Muscle layer of duodenum (tissue), 2 donors: ENCODE data around the gene SPATS1.

ENCODE experiments used
- H3K27ac ChIP-seq: one replicate; pipeline ENCODE4 v1.7.0; 2013; ENCODE audit warnings: mild to moderate bottlenecking, low read length
- H3K27me3 ChIP-seq: one replicate; pipeline ENCODE4 v1.7.0; 2013; ENCODE audit warnings: low read depth, mild to moderate bottlenecking, control low read depth, low read length
- H3K36me3 ChIP-seq, 2 donors: one replicate each; pipeline ENCODE4 v1.7.0; 2013; ENCODE audit warnings: low read length in 2 of 2, control low read depth in 1 of 2, mild to moderate bottlenecking in 1 of 2; ENCODE audit not compliant: insufficient read depth in 2 of 2, control insufficient read depth in 1 of 2
- H3K4me1 ChIP-seq, 2 donors: one replicate each; pipeline ENCODE4 v1.7.0; 2013; ENCODE audit warnings: low read length in 2 of 2, mild to moderate bottlenecking in 2 of 2, control low read depth in 1 of 2, moderate library complexity in 1 of 2; ENCODE audit not compliant: insufficient read depth in 2 of 2, control insufficient read depth in 1 of 2
- H3K4me3 ChIP-seq, 2 donors: one replicate each; pipeline ENCODE4 v1.7.0; 2013; ENCODE audit warnings: low read length in 2 of 2, low read depth in 1 of 2, mild to moderate bottlenecking in 1 of 2
- H3K9me3 ChIP-seq, 2 donors: one replicate each; pipeline ENCODE4 v1.7.0; 2013; ENCODE audit warnings: low read length in 2 of 2, control low read depth in 1 of 2, mild to moderate bottlenecking in 1 of 2; ENCODE audit not compliant: control insufficient read depth in 1 of 2
- donor health status: healthy.

SPATS1 gene

GRCh38 chr6:44342489-44342888 is at the start of gene SPATS1:
Gene SPATS1 (plus strand): TSS chr6:44342650. CDS start chr6:44343096, 446 bp downstream.
- no peaks in the 10 kb centered on the region for H3K36me3 ChIP-seq
- no peaks in the 10 kb centered on the region for H3K9me3 ChIP-seq
- no peaks in the 10 kb centered on the region for H3K4me1 ChIP-seq
- peak within 1 kb of the TSS in 1 of 2 donors; percentile 27 for H3K4me3 ChIP-seq
- H3K27ac ChIP-seq: no peak within 1 kb of the TSS
- peaks cover 15% of the 10 kb centered on the region for H3K27me3 ChIP-seq

- Histone ChIP-seq H3K36me3 (no peaks in the 10 kb centered on the region), H3K9me3 (no peaks in the 10 kb centered on the region), H3K4me1 (peaks cover 2 to 10% of the 10 kb centered on the region in 2 donors), H3K4me3 (no peak overlapping the region), H3K27ac (no peak overlapping the region), H3K27me3 (peaks cover 52% of the 10 kb centered on the region)
These were observed 49.6 kb upstream of the SPATS1 start for GRCh38 chr6:44292661-44293365.

GRCh38 chr6:44294832-44295791 is 47.3 kb upstream of the SPATS1 start:
- Histone ChIP-seq H3K4me1 (peaks cover 2 to 13% of the 10 kb centered on the region in 2 donors), H3K27me3 (peaks cover 55% of the 10 kb centered on the region), H3K27ac (no peak overlapping the region), H3K9me3 (no peaks in the 10 kb centered on the region), H3K4me3 (no peak overlapping the region), H3K36me3 (peaks cover 0 to 1% of the 10 kb centered on the region in 2 donors)

- Histone ChIP-seq H3K27me3 (peaks cover 48% of the 10 kb centered on the region), H3K27ac (no peak overlapping the region), H3K4me1 (peaks cover 2 to 13% of the 10 kb centered on the region in 2 donors), H3K9me3 (no peaks in the 10 kb centered on the region), H3K36me3 (peaks cover 8 to 24% of the 10 kb centered on the region in 2 donors), H3K4me3 (peak overlapping the region; percentile 21 to 78)
These were observed 45.1 kb upstream of the SPATS1 start for GRCh38 chr6:44297063-44298038.

- Histone ChIP-seq H3K4me1 (peaks cover 2 to 13% of the 10 kb centered on the region in 2 donors), H3K4me3 (peak overlapping the region in 1 of 2 donors; percentile 78), H3K9me3 (no peaks in the 10 kb centered on the region), H3K27ac (no peak overlapping the region), H3K36me3 (peaks cover 17 to 33% of the 10 kb centered on the region in 2 donors), H3K27me3 (peaks cover 40% of the 10 kb centered on the region)
These were observed 44.2 kb upstream of the SPATS1 start for GRCh38 chr6:44298055-44298803.

- H3K36me3 ChIP-seq: peaks cover 20 to 39% of the 10 kb centered on the region in 2 donors
- H3K4me1 ChIP-seq: peaks cover 2 to 13% of the 10 kb centered on the region in 2 donors
- H3K27ac ChIP-seq: no peak overlapping the region
- H3K27me3 ChIP-seq: peaks cover 33% of the 10 kb centered on the region
- H3K9me3 ChIP-seq: no peaks in the 10 kb centered on the region
- no peak overlapping the region for H3K4me3 ChIP-seq
These were observed 43.6 kb upstream of the SPATS1 start for GRCh38 chr6:44298864-44299263.

- H3K27me3 ChIP-seq: peaks cover 25% of the 10 kb centered on the region
- H3K4me3 ChIP-seq: no peak overlapping the region
- H3K9me3 ChIP-seq: no peaks in the 10 kb centered on the region
- H3K36me3 ChIP-seq: peaks cover 25 to 53% of the 10 kb centered on the region in 2 donors
- H3K4me1 ChIP-seq: peaks cover 2 to 13% of the 10 kb centered on the region in 2 donors
- no peak overlapping the region for H3K27ac ChIP-seq
These were observed 42.1 kb upstream of the SPATS1 start for GRCh38 chr6:44300292-44300823.

- no peak overlapping the region for H3K27ac ChIP-seq
- peaks cover 19% of the 10 kb centered on the region for H3K27me3 ChIP-seq
- no peak overlapping the region for H3K4me3 ChIP-seq
- H3K36me3 ChIP-seq: peaks cover 33 to 60% of the 10 kb centered on the region in 2 donors
- no peaks in the 10 kb centered on the region for H3K9me3 ChIP-seq
- H3K4me1 ChIP-seq: peaks cover 2 to 13% of the 10 kb centered on the region in 2 donors
These were observed 41.3 kb upstream of the SPATS1 start for GRCh38 chr6:44301106-44301505.

- peaks cover 11% of the 10 kb centered on the region for H3K27me3 ChIP-seq
- no peak overlapping the region for H3K4me3 ChIP-seq
- no peak overlapping the region for H3K27ac ChIP-seq
- peaks cover 2 to 11% of the 10 kb centered on the region in 2 donors for H3K4me1 ChIP-seq
- peaks cover 41 to 69% of the 10 kb centered on the region in 2 donors for H3K36me3 ChIP-seq
- no peaks in the 10 kb centered on the region for H3K9me3 ChIP-seq
These were observed 40.5 kb upstream of the SPATS1 start for GRCh38 chr6:44301782-44302564.
